DND-41 (cell line): ENCODE results near the gene ATP6V1G1.
A peak's percentile ranks its signal among the peaks of the same experiment; 100 is the strongest.
"Not testable (repeated sequence)": the region's sequence is repeated elsewhere in the genome, so short reads cannot be mapped to it uniquely, and the experiment has no call there.

ENCODE experiments used
- ATAC-seq: fragments of 200-7000 bp; cut with Tn5 transposase; 3 replicates; pipeline ENCODE4 v1.9.1; 2021; ENCODE audit warnings: low read depth; ENCODE audit not compliant: insufficient read depth
- DNase-seq: peaks from one replicate; pipeline ENCODE4 v3.0.0-alpha.2; 2020
- H2AFZ ChIP-seq: 2 replicates; pipeline ENCODE4 v1.6.0; 2012; ENCODE audit warnings: low read depth, low read length
- H3K27ac ChIP-seq: 2 replicates; pipeline ENCODE4 v1.5.1; 2012; ENCODE audit warnings: low read length, inconsistent platforms
- H3K27me3 ChIP-seq: fragments of 200-600 bp; sonication (generic); 2 replicates; pipeline ENCODE4 v1.6.0; 2012; ENCODE audit warnings: low read length, mild to moderate bottlenecking, inconsistent platforms; ENCODE audit not compliant: insufficient read depth, poor library complexity
- H3K36me3 ChIP-seq: 2 replicates; pipeline ENCODE4 v1.5.1; 2012; ENCODE audit warnings: low read length, inconsistent platforms; ENCODE audit not compliant: insufficient read depth
- H3K4me1 ChIP-seq: 2 replicates; pipeline ENCODE4 v1.5.1; 2012; ENCODE audit warnings: mild to moderate bottlenecking, low read length; ENCODE audit not compliant: insufficient read depth
- H3K4me2 ChIP-seq: 2 replicates; pipeline ENCODE4 v1.6.0; 2012; ENCODE audit warnings: mild to moderate bottlenecking, moderate library complexity, low read length, inconsistent platforms; ENCODE audit not compliant: insufficient read depth
- H3K4me3 ChIP-seq, 2 experiments: fragments of 200-600 bp in 1 of 2; shearing (Covaris generic) in 1 of 2; 2 replicates each; pipeline ENCODE4 v1.5.1; 2012 to 2016; ENCODE audit warnings: inconsistent platforms in 2 of 2, low read length in 2 of 2, mild to moderate bottlenecking in 2 of 2, low read depth in 1 of 2, moderate library complexity in 1 of 2
- H3K79me2 ChIP-seq: 2 replicates; pipeline ENCODE4 v1.6.0; 2012; ENCODE audit warnings: low read length, inconsistent platforms; ENCODE audit not compliant: insufficient read depth
- H3K9ac ChIP-seq: 2 replicates; pipeline ENCODE4 v1.6.0; 2012; ENCODE audit warnings: low read depth, mild to moderate bottlenecking, inconsistent platforms, low read length, moderate library complexity
- H3K9me3 ChIP-seq: 2 replicates; pipeline ENCODE4 v1.5.1; 2012; ENCODE audit warnings: low read length, moderate library complexity, mild to moderate bottlenecking, inconsistent platforms; ENCODE audit not compliant: insufficient read depth, severe bottlenecking
- H4K20me1 ChIP-seq: 2 replicates; pipeline ENCODE4 v1.6.0; 2012; ENCODE audit warnings: low read length; ENCODE audit not compliant: insufficient read depth
- CTCF ChIP-seq: IDR thresholded peaks from 2 replicates; pipeline ENCODE4 v1.5.1; 2012; ENCODE audit warnings: borderline replicate concordance, low read length, moderate library complexity, mild to moderate bottlenecking; ENCODE audit not compliant: poor library complexity, severe bottlenecking; ENCODE audit errors: extremely low read depth
- EZH2 ChIP-seq: IDR thresholded peaks from 3 replicates; pipeline ENCODE4 v1.6.1; 2012; ENCODE audit warnings: borderline replicate concordance, low read depth, mild to moderate bottlenecking, moderate library complexity, low read length, inconsistent platforms; ENCODE audit not compliant: severe bottlenecking

ATP6V1G1 gene

DNA sequence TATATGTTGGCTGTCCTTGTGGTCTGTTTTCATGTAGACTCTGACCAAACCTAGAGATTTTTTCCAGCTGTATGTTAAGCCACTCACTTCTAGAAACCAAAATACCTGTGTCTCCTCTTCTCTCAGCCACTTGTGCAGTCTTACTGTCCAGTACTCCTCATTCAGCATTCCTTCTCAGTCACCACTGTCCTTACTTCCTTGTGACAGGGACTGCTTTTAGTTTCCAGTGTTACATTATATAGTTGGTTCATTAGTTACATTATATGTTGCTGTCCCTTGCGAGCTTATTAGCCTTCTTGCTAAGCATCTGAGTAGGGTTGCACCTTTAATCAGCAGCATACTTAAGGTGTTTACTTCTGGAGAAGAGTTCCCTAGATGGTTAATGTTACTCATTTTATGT lies 4.3 kb downstream of the ATP6V1G1 start:
- H3K9me3 ChIP-seq = no peaks in the 10 kb centered on the region
- H3K79me2 ChIP-seq = peaks cover 79% of the 10 kb centered on the region
- H2AFZ ChIP-seq = no peak overlapping the region
- H3K4me3 ChIP-seq = no peak overlapping the region
- no peak for TF ChIP-seq CTCF
- no peak for TF ChIP-seq EZH2
- peaks cover 53% of the 10 kb centered on the region for H3K36me3 ChIP-seq
- no peaks in the 10 kb centered on the region for H3K27me3 ChIP-seq
- H3K4me1 ChIP-seq = peaks cover 45% of the 10 kb centered on the region
- 0 out of 2 replicates have a peak overlapping the region, but pooled peaks have one; percentile 23 for H3K9ac ChIP-seq
- H4K20me1 ChIP-seq = peaks cover 43% of the 10 kb centered on the region
- H3K4me2 ChIP-seq = peak overlapping the region; percentile 42; the same call in 1 of the 2 replicates
- no peak for ATAC-seq
- DNase-seq = no peak
- peak overlapping the region; percentile 3; the same call in 1 of the 2 replicates for H3K27ac ChIP-seq

DNA sequence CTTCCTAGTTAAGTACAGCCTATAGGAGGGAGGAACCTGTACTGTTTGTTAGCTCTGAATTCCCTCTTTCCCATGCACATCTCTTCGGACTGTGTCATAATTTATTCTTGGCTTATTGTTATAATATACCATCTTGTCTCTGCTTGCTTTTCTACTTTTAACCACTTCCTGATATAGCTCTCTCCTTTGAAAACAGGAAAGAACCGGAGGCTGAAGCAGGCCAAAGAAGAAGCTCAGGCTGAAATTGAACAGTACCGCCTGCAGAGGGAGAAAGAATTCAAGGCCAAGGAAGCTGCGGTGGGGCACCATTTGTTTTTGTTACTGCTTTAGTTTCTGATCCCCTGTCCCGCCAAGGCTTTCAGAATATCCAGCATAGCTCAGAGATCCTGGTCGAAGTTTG lies 4.8 kb downstream of the ATP6V1G1 start:
- Histone ChIP-seq H3K4me3 (no peak overlapping the region), H2AFZ (no peak overlapping the region), H3K79me2 (peaks cover 77% of the 10 kb centered on the region), H3K27me3 (no peaks in the 10 kb centered on the region), H3K27ac (peak overlapping the region; percentile 3; the same call in 1 of the 2 replicates), H3K9ac (0 out of 2 replicates have a peak overlapping the region, but pooled peaks have one; percentile 18), H4K20me1 (peaks cover 43% of the 10 kb centered on the region), H3K9me3 (no peaks in the 10 kb centered on the region), H3K36me3 (peaks cover 56% of the 10 kb centered on the region), H3K4me1 (peaks cover 40% of the 10 kb centered on the region), H3K4me2 (peak overlapping the region; percentile 42; the same call in 1 of the 2 replicates)
- ATAC-seq = peak; percentile 42
- TF ChIP-seq CTCF (peak; percentile 31), EZH2 (no peak)
- peak; percentile 55 for DNase-seq

- ATAC-seq = no peak
- Histone ChIP-seq H4K20me1 (peaks cover 33% of the 10 kb centered on the region), H2AFZ (no peak overlapping the region), H3K4me3 (no peak overlapping the region), H3K9ac (no peak overlapping the region), H3K4me1 (peaks cover 31% of the 10 kb centered on the region), H3K79me2 (peaks cover 61% of the 10 kb centered on the region), H3K9me3 (no peaks in the 10 kb centered on the region), H3K27me3 (no peaks in the 10 kb centered on the region), H3K36me3 (peaks cover 70% of the 10 kb centered on the region), H3K4me2 (no peak overlapping the region), H3K27ac (no peak overlapping the region)
- TF ChIP-seq CTCF (no peak), EZH2 (no peak)
- DNase-seq = no peak
Observed at GRCh38 chr9:114594136-114594535, 6.6 kb downstream of the ATP6V1G1 start.

GRCh38 chr9:114600502-114601248 lies 13.1 kb downstream of the ATP6V1G1 start:
- not testable (repeated sequence) for H3K4me1 ChIP-seq, H3K27me3 ChIP-seq, H3K4me2 ChIP-seq, DNase-seq, H2AFZ ChIP-seq, ATAC-seq, H3K79me2 ChIP-seq, H3K9ac ChIP-seq, H3K27ac ChIP-seq, H3K9me3 ChIP-seq, H3K4me3 ChIP-seq, H4K20me1 ChIP-seq
- H3K36me3 ChIP-seq = peaks cover 43% of the 10 kb centered on the region

- not testable (repeated sequence) for ATAC-seq, H3K9ac ChIP-seq, DNase-seq, H3K27me3 ChIP-seq, H3K9me3 ChIP-seq, H3K4me2 ChIP-seq, H4K20me1 ChIP-seq, H3K4me1 ChIP-seq, H2AFZ ChIP-seq, H3K27ac ChIP-seq, H3K79me2 ChIP-seq, H3K4me3 ChIP-seq
- H3K36me3 ChIP-seq = peaks cover 37% of the 10 kb centered on the region
Observed at GRCh38 chr9:114601787-114602186, 14.2 kb downstream of the ATP6V1G1 start.
